Endothelial cell of umbilical vein (primary cell): ENCODE measurements around the gene MGST3.

ENCODE experiments used
- EZH2 ChIP-seq: IDR thresholded peaks from 2 replicates; pipeline ENCODE4 v1.6.1; 2012; ENCODE audit warnings: borderline replicate concordance, low read depth, mild to moderate bottlenecking, moderate library complexity, low read length, inconsistent platforms; ENCODE audit not compliant: severe bottlenecking
- FOS ChIP-seq: IDR thresholded peaks from 2 replicates; pipeline ENCODE4 v1.6.1; 2011; ENCODE audit warnings: mild to moderate bottlenecking, low read length, moderate library complexity, borderline replicate concordance; ENCODE audit not compliant: insufficient read depth
- GATA2 ChIP-seq: IDR thresholded peaks from 2 replicates; pipeline ENCODE4 v1.7.0; 2011; ENCODE audit warnings: low read depth, mild to moderate bottlenecking, moderate library complexity, mixed read lengths, low read length; ENCODE audit not compliant: insufficient read length, insufficient read depth
- JUN ChIP-seq: IDR thresholded peaks from 2 replicates; pipeline ENCODE4 v1.6.1; 2011; ENCODE audit warnings: borderline replicate concordance, low read depth; ENCODE audit not compliant: insufficient read length, insufficient read depth
- MYC ChIP-seq: IDR thresholded peaks from one replicate; pipeline ENCODE4 v1.6.1; 2011; ENCODE audit warnings: mild to moderate bottlenecking, low read depth, low read length
- POLR2A ChIP-seq: IDR thresholded peaks from 2 replicates; pipeline ENCODE4 v1.6.1; 2012; ENCODE audit warnings: low read depth, mild to moderate bottlenecking, control low read depth, low read length
- POLR2AphosphoS5 ChIP-seq: IDR thresholded peaks from 2 replicates; pipeline ENCODE4 v1.6.1; 2012; ENCODE audit warnings: low read depth, mild to moderate bottlenecking, control low read depth, low read length, moderate library complexity; ENCODE audit not compliant: insufficient read depth
- TF ChIP-seq, protein P1 (sequence below), 2 donors: IDR thresholded peaks; 1 replicate in 1 of 2; 2 replicates in 1 of 2; pipeline ENCODE4 v1.5.1; 2011; ENCODE audit warnings: low read length in 2 of 2, mild to moderate bottlenecking in 2 of 2, moderate library complexity in 2 of 2, control low read depth in 1 of 2, inconsistent platforms in 1 of 2, low read depth in 1 of 2; ENCODE audit not compliant: insufficient read depth in 1 of 2; ENCODE audit errors: extremely low read depth in 1 of 2
- TF ChIP-seq, protein P2 (sequence below): IDR thresholded peaks from 2 replicates; pipeline ENCODE4 v1.6.1; 2011; ENCODE audit not compliant: insufficient read depth, insufficient read length

DNA sequence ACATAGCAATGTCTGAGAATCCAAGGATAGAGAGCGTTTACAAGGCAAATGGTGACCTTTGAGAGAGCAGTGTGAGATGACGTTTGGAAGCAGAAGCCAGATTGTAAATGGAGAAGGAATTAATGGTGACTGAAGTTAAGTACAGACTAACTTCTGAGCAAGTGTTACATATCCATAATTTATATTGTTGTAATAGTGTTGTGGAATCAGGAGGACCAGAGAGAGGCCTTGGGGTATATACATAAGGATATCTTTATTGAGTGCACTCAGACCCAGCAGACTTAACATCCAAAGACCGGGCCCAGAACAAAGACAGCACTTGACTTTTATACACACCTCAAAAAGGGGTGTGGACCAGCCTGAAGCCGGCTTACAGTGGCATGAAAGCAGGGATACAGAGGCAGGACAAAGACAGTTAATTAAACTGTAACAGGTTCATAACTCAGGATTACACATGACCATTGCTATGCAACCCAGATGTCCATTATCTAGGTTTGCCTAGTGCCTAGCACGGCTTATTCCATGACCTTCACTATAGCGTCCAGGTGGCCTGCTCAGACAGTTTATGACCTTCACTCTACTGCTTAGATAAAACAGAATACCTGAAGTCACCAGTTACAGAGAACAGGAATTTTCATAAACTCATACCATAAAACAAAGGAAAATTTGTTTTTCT lies 2.7 kb upstream of the MGST3 start:
- TF ChIP-seq POLR2AphosphoS5 (no peak), POLR2A (no peak), EZH2 (no peak), FOS (no peak), JUN (no peak), MYC (no peak), GATA2 (no peak)
- TF ChIP-seq, protein P1, sequence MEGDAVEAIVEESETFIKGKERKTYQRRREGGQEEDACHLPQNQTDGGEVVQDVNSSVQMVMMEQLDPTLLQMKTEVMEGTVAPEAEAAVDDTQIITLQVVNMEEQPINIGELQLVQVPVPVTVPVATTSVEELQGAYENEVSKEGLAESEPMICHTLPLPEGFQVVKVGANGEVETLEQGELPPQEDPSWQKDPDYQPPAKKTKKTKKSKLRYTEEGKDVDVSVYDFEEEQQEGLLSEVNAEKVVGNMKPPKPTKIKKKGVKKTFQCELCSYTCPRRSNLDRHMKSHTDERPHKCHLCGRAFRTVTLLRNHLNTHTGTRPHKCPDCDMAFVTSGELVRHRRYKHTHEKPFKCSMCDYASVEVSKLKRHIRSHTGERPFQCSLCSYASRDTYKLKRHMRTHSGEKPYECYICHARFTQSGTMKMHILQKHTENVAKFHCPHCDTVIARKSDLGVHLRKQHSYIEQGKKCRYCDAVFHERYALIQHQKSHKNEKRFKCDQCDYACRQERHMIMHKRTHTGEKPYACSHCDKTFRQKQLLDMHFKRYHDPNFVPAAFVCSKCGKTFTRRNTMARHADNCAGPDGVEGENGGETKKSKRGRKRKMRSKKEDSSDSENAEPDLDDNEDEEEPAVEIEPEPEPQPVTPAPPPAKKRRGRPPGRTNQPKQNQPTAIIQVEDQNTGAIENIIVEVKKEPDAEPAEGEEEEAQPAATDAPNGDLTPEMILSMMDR (IDR thresholded peaks at IDR 0.05; ENCODE audit: extremely low read depth in 1 of 2, insufficient read depth in 1 of 2, low read depth in 1 of 2, low read length in 2 of 2), result no peak
- TF ChIP-seq, protein P2, sequence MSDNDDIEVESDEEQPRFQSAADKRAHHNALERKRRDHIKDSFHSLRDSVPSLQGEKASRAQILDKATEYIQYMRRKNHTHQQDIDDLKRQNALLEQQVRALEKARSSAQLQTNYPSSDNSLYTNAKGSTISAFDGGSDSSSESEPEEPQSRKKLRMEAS, result no peak
